ENCODE data around the gene IL24. TPM values are rescaled to one million over a fixed set of nuclear protein-coding genes. Genes with fewer than 3 reads are reported as not detected.

IL24 gene
- total and polyA plus RNA-seq, 10 of the 15 experiments (the other 5 are each of a cell fraction or from before 2014, with no cell fraction given) = 0.05 to 19.8 (median 0.35) TPM; not detected in 1

Other genes with a start within 250 kb of the IL24 start
Only the 7 nearest of the 12 such genes appear.
- 0.38 TPM in 1 of 2 replicates, not detected in the other for gene IL19, start 126.7 kb upstream of the IL24 start, total RNA-seq (2014; rRNA removed)
- gene IL19, start 126.7 kb upstream of the IL24 start, total RNA-seq (2014; rRNA removed; fragmentation: Illumina TruSeq; extraction: Trizol) = not detected in 2 replicates
- gene IL19, start 126.7 kb upstream of the IL24 start, total RNA-seq (2021) = not detected in 2 replicates
- gene IL19, start 126.7 kb upstream of the IL24 start, polyA plus RNA-seq (2011; rRNA removed) = 0.72 and 0.73 TPM in 2 replicates
- 0.32 TPM in 1 of 2 replicates, not detected in the other for gene IL19, start 126.7 kb upstream of the IL24 start, polyA plus RNA-seq (2014; fragmentation: Illumina TruSeq; extraction: Trizol)
- under 1 TPM; 0.27 to 0.29 TPM for gene IL19, start 126.7 kb upstream of the IL24 start, polyA plus RNA-seq (2014; fragmentation: Nextera tagmentation; extraction: Ambion mirVana)
- 0.10 TPM in 1 of 2 replicates, not detected in the other for gene IL19, start 126.7 kb upstream of the IL24 start, polyA plus RNA-seq (2014; rRNA removed)
- not detected for gene IL19, start 126.7 kb upstream of the IL24 start, polyA plus RNA-seq (2016; fragmentation: Nextera tagmentation; extraction: Ambion mirVana)
- gene IL10, start 124.9 kb upstream of the IL24 start, total RNA-seq (2014; rRNA removed) = 1.0 and 1.1 TPM in 2 replicates
- gene IL10, start 124.9 kb upstream of the IL24 start, total RNA-seq (2014; rRNA removed; fragmentation: Illumina TruSeq; extraction: Trizol) = 1.4 and 1.6 TPM in 2 replicates
- gene IL10, start 124.9 kb upstream of the IL24 start, total RNA-seq (2021) = 0.67 and 1.1 TPM in 2 replicates
- 5.0 and 6.3 TPM in 2 replicates for gene IL10, start 124.9 kb upstream of the IL24 start, polyA plus RNA-seq (2011; rRNA removed)
- 1.4 and 1.8 TPM in 2 replicates for gene IL10, start 124.9 kb upstream of the IL24 start, polyA plus RNA-seq (2014; fragmentation: Illumina TruSeq; extraction: Trizol)
- gene IL10, start 124.9 kb upstream of the IL24 start, polyA plus RNA-seq (2014; fragmentation: Nextera tagmentation; extraction: Ambion mirVana) = 1 to 10 TPM; 1.2 to 1.6 TPM
- gene IL10, start 124.9 kb upstream of the IL24 start, polyA plus RNA-seq (2014; rRNA removed) = 0.92 and 1.5 TPM in 2 replicates
- gene IL10, start 124.9 kb upstream of the IL24 start, polyA plus RNA-seq (2016; fragmentation: Nextera tagmentation; extraction: Ambion mirVana) = under 1 TPM; 0.34 to 0.70 TPM
- gene IL20, start 31.8 kb upstream of the IL24 start, total RNA-seq (2014; rRNA removed) = 0.11 TPM in 1 of 2 replicates, not detected in the other
- gene IL20, start 31.8 kb upstream of the IL24 start, total RNA-seq (2014; rRNA removed; fragmentation: Illumina TruSeq; extraction: Trizol) = 0.13 TPM in 1 of 2 replicates, not detected in the other
- gene IL20, start 31.8 kb upstream of the IL24 start, total RNA-seq (2021) = not detected in 2 replicates
- gene IL20, start 31.8 kb upstream of the IL24 start, polyA plus RNA-seq (2011; rRNA removed) = not detected in 2 replicates
- not detected in 2 replicates for gene IL20, start 31.8 kb upstream of the IL24 start, polyA plus RNA-seq (2014; fragmentation: Illumina TruSeq; extraction: Trizol)
- gene IL20, start 31.8 kb upstream of the IL24 start, polyA plus RNA-seq (2014; fragmentation: Nextera tagmentation; extraction: Ambion mirVana) = under 1 TPM in 1 of 2 experiments, not detected in 1; 0.08 TPM
- gene IL20, start 31.8 kb upstream of the IL24 start, polyA plus RNA-seq (2014; rRNA removed) = not detected in 2 replicates
- not detected for gene IL20, start 31.8 kb upstream of the IL24 start, polyA plus RNA-seq (2016; fragmentation: Nextera tagmentation; extraction: Ambion mirVana)
- gene FCMR, start 24.5 kb downstream of the IL24 start, total RNA-seq (2014; rRNA removed) = 112 and 125 TPM in 2 replicates
- gene FCMR, start 24.5 kb downstream of the IL24 start, total RNA-seq (2014; rRNA removed; fragmentation: Illumina TruSeq; extraction: Trizol) = 95.3 and 97.0 TPM in 2 replicates
- gene FCMR, start 24.5 kb downstream of the IL24 start, total RNA-seq (2021) = 191 and 207 TPM in 2 replicates
- gene FCMR, start 24.5 kb downstream of the IL24 start, polyA plus RNA-seq (2011; rRNA removed) = 110 and 200 TPM in 2 replicates
- 245 and 297 TPM in 2 replicates for gene FCMR, start 24.5 kb downstream of the IL24 start, polyA plus RNA-seq (2014; fragmentation: Illumina TruSeq; extraction: Trizol)
- 10 to 100 TPM; 79.7 to 81.7 TPM for gene FCMR, start 24.5 kb downstream of the IL24 start, polyA plus RNA-seq (2014; fragmentation: Nextera tagmentation; extraction: Ambion mirVana)
- 155 and 157 TPM in 2 replicates for gene FCMR, start 24.5 kb downstream of the IL24 start, polyA plus RNA-seq (2014; rRNA removed)
- 100 to 1,000 TPM; 107 to 120 TPM for gene FCMR, start 24.5 kb downstream of the IL24 start, polyA plus RNA-seq (2016; fragmentation: Nextera tagmentation; extraction: Ambion mirVana)
- gene PIGR, start 49.0 kb downstream of the IL24 start, total RNA-seq (2014; rRNA removed) = 1.6 and 1.8 TPM in 2 replicates
- gene PIGR, start 49.0 kb downstream of the IL24 start, total RNA-seq (2014; rRNA removed; fragmentation: Illumina TruSeq; extraction: Trizol) = 7.6 and 7.9 TPM in 2 replicates
- gene PIGR, start 49.0 kb downstream of the IL24 start, total RNA-seq (2021) = 4.7 and 5.0 TPM in 2 replicates
- 1.7 and 1.8 TPM in 2 replicates for gene PIGR, start 49.0 kb downstream of the IL24 start, polyA plus RNA-seq (2011; rRNA removed)
- gene PIGR, start 49.0 kb downstream of the IL24 start, polyA plus RNA-seq (2014; fragmentation: Illumina TruSeq; extraction: Trizol) = 4.1 and 14.3 TPM in 2 replicates
- 1 to 10 TPM; 1.1 to 2.0 TPM for gene PIGR, start 49.0 kb downstream of the IL24 start, polyA plus RNA-seq (2014; fragmentation: Nextera tagmentation; extraction: Ambion mirVana)
- 1.7 and 2.4 TPM in 2 replicates for gene PIGR, start 49.0 kb downstream of the IL24 start, polyA plus RNA-seq (2014; rRNA removed)
- 1 to 10 TPM in 1 of 2 experiments, under 1 TPM in 1; 0.96 to 1.2 TPM for gene PIGR, start 49.0 kb downstream of the IL24 start, polyA plus RNA-seq (2016; fragmentation: Nextera tagmentation; extraction: Ambion mirVana)
- gene FCAMR, start 73.0 kb downstream of the IL24 start, total RNA-seq (2014; rRNA removed) = 0.06 and 0.16 TPM in 2 replicates
- 0.04 and 0.14 TPM in 2 replicates for gene FCAMR, start 73.0 kb downstream of the IL24 start, total RNA-seq (2014; rRNA removed; fragmentation: Illumina TruSeq; extraction: Trizol)
- not detected in 2 replicates for gene FCAMR, start 73.0 kb downstream of the IL24 start, total RNA-seq (2021)
- 0.08 TPM in 1 of 2 replicates, not detected in the other for gene FCAMR, start 73.0 kb downstream of the IL24 start, polyA plus RNA-seq (2011; rRNA removed)
- 0.04 and 0.11 TPM in 2 replicates for gene FCAMR, start 73.0 kb downstream of the IL24 start, polyA plus RNA-seq (2014; fragmentation: Illumina TruSeq; extraction: Trizol)
- under 1 TPM in 1 of 2 experiments, not detected in 1; 0.05 TPM for gene FCAMR, start 73.0 kb downstream of the IL24 start, polyA plus RNA-seq (2014; fragmentation: Nextera tagmentation; extraction: Ambion mirVana)
- gene FCAMR, start 73.0 kb downstream of the IL24 start, polyA plus RNA-seq (2014; rRNA removed) = 0.15 and 0.16 TPM in 2 replicates
- gene FCAMR, start 73.0 kb downstream of the IL24 start, polyA plus RNA-seq (2016; fragmentation: Nextera tagmentation; extraction: Ambion mirVana) = under 1 TPM in 1 of 2 experiments, not detected in 1; 0.14 TPM
- not detected in 2 replicates for gene C1orf116, start 135.3 kb downstream of the IL24 start, total RNA-seq (2014; rRNA removed)
- not detected in 2 replicates for gene C1orf116, start 135.3 kb downstream of the IL24 start, total RNA-seq (2014; rRNA removed; fragmentation: Illumina TruSeq; extraction: Trizol)
- 0.03 and 0.08 TPM in 2 replicates for gene C1orf116, start 135.3 kb downstream of the IL24 start, total RNA-seq (2021)
- 0.01 TPM in 1 of 2 replicates, not detected in the other for gene C1orf116, start 135.3 kb downstream of the IL24 start, polyA plus RNA-seq (2011; rRNA removed)
- gene C1orf116, start 135.3 kb downstream of the IL24 start, polyA plus RNA-seq (2014; fragmentation: Illumina TruSeq; extraction: Trizol) = not detected in 2 replicates
- gene C1orf116, start 135.3 kb downstream of the IL24 start, polyA plus RNA-seq (2014; fragmentation: Nextera tagmentation; extraction: Ambion mirVana) = not detected
- not detected in 2 replicates for gene C1orf116, start 135.3 kb downstream of the IL24 start, polyA plus RNA-seq (2014; rRNA removed)
- gene C1orf116, start 135.3 kb downstream of the IL24 start, polyA plus RNA-seq (2016; fragmentation: Nextera tagmentation; extraction: Ambion mirVana) = not detected